GM23338 (cell line): ENCODE results near the gene OLFM1. TPM values are rescaled to one million over a fixed set of nuclear protein-coding genes. Genes with fewer than 3 reads are reported as not detected.

Source experiments
- ATAC-seq: fragments of 200-7000 bp; cut with Tn5 transposase; 3 replicates; pipeline ENCODE4 v1.9.1; 2020
- DNase-seq: peaks from one replicate; pipeline ENCODE4 v3.0.0-alpha.2; 2015; ENCODE audit warnings: low spot score
- H2AFZ ChIP-seq: fragments of 200-600 bp; sonication (generic); 2 replicates; pipeline ENCODE4 v1.8.0; 2016; ENCODE audit warnings: antibody characterized with exemption, mild to moderate bottlenecking, moderate library complexity
- H3F3A ChIP-seq: fragments of 200-600 bp; sonication (generic); replicated peaks from 2 replicates; pipeline ENCODE4 v1.8.0; 2017; ENCODE audit warnings: antibody characterized with exemption, mixed run types, low read depth
- H3K27ac ChIP-seq: fragments of 200-600 bp; sonication (generic); 2 replicates; pipeline ENCODE4 v1.6.1; 2016; ENCODE audit warnings: low read depth
- H3K27me3 ChIP-seq: fragments of 200-600 bp; sonication (generic); 2 replicates; pipeline ENCODE4 v1.8.0; 2016; ENCODE audit warnings: mild to moderate bottlenecking, mixed run types, moderate library complexity; ENCODE audit not compliant: insufficient read depth
- H3K36me3 ChIP-seq: fragments of 200-600 bp; sonication (generic); 2 replicates; pipeline ENCODE4 v1.8.0; 2016; ENCODE audit warnings: mild to moderate bottlenecking; ENCODE audit not compliant: insufficient read depth
- H3K4me1 ChIP-seq: fragments of 200-600 bp; sonication (generic); 2 replicates; pipeline ENCODE4 v1.8.0; 2016; ENCODE audit warnings: mild to moderate bottlenecking, moderate library complexity; ENCODE audit not compliant: insufficient read depth
- H3K4me2 ChIP-seq: fragments of 200-600 bp; sonication (generic); 2 replicates; pipeline ENCODE4 v1.7.1; 2017; ENCODE audit warnings: mixed run types
- H3K4me3 ChIP-seq: fragments of 200-600 bp; sonication (generic); 2 replicates; pipeline ENCODE4 v1.6.1; 2016; ENCODE audit warnings: mixed run types
- H3K79me2 ChIP-seq: fragments of 200-600 bp; sonication (generic); replicated peaks from 2 replicates; pipeline ENCODE4 v1.8.0; 2017; ENCODE audit warnings: mild to moderate bottlenecking; ENCODE audit not compliant: insufficient read depth
- H3K9me2 ChIP-seq: fragments of 200-600 bp; sonication (generic); 2 replicates; pipeline ENCODE4 v1.8.0; 2017; ENCODE audit not compliant: insufficient read depth
- H4K20me1 ChIP-seq: fragments of 200-600 bp; sonication (generic); replicated peaks from 2 replicates; pipeline ENCODE4 v1.8.0; 2017; ENCODE audit warnings: mild to moderate bottlenecking; ENCODE audit not compliant: insufficient read depth
- H3K27ac Mint-ChIP-seq: 2 replicates; pipeline ENCODE4 v1.8.0; 2020; ENCODE audit warnings: inconsistent platforms, mild to moderate bottlenecking, moderate library complexity, mixed read lengths
- H3K27me3 Mint-ChIP-seq: 3 replicates; pipeline ENCODE4 v1.8.0; 2022; ENCODE audit warnings: low read depth, mild to moderate bottlenecking, moderate library complexity, mixed read lengths, inconsistent platforms; ENCODE audit not compliant: insufficient read depth, poor library complexity
- H3K36me3 Mint-ChIP-seq: 3 replicates; pipeline ENCODE4 v1.8.0; 2021; ENCODE audit warnings: low read depth, mild to moderate bottlenecking, inconsistent platforms, moderate library complexity, mixed read lengths
- H3K4me1 Mint-ChIP-seq: 3 replicates; pipeline ENCODE4 v1.8.0; 2020; ENCODE audit warnings: mild to moderate bottlenecking, inconsistent platforms, mixed read lengths
- H3K4me3 Mint-ChIP-seq: 3 replicates; pipeline ENCODE4 v1.8.0; 2021; ENCODE audit warnings: moderate library complexity, mild to moderate bottlenecking, inconsistent platforms, mixed read lengths
- H3K9me3 Mint-ChIP-seq: 3 replicates; pipeline ENCODE4 v1.8.0; 2020; ENCODE audit warnings: moderate library complexity, mild to moderate bottlenecking, inconsistent platforms, mixed read lengths
- CREB1 ChIP-seq: fragments of 250-450 bp; sonication (Bioruptor Pico); IDR thresholded peaks from 2 replicates; pipeline ENCODE4 v1.5.0; 2020; ENCODE audit warnings: low read depth, mild to moderate bottlenecking, moderate library complexity
- CTCF ChIP-seq, 2 experiments: fragments of 200-600 bp in 1 of 2; sonication (generic) in 1 of 2; conservative IDR thresholded peaks; 2 replicates each; pipeline versions ENCODE4 v1.5.1 to v1.6.1; 2016 to 2017; ENCODE audit warnings: antibody characterized with exemption in 2 of 2, low read depth in 2 of 2, mild to moderate bottlenecking in 2 of 2, moderate library complexity in 1 of 2
- ETS1 ChIP-seq: IDR thresholded peaks from 2 replicates; pipeline ENCODE4 v1.6.1; 2016; ENCODE audit warnings: antibody characterized with exemption
- EZH2 ChIP-seq: fragments of 200-600 bp; sonication (generic); IDR thresholded peaks from one replicate; pipeline ENCODE4 v1.8.0; 2017; ENCODE audit warnings: antibody characterized with exemption, mild to moderate bottlenecking, low read depth; ENCODE audit not compliant: unreplicated experiment
- EZH2phosphoT487 ChIP-seq: fragments of 200-600 bp; sonication (generic); IDR thresholded peaks from one replicate; pipeline ENCODE4 v1.8.1; 2018; ENCODE audit warnings: antibody characterized with exemption; ENCODE audit not compliant: unreplicated experiment
- JUNB ChIP-seq: IDR thresholded peaks from one replicate; pipeline ENCODE4 v1.6.1; 2016; ENCODE audit warnings: antibody characterized with exemption; ENCODE audit not compliant: unreplicated experiment
- NANOG ChIP-seq: IDR thresholded peaks from 2 replicates; pipeline ENCODE4 v1.6.1; 2016; ENCODE audit warnings: antibody characterized with exemption, borderline replicate concordance
- POLR2AphosphoS5 ChIP-seq: IDR thresholded peaks from 2 replicates; pipeline ENCODE4 v1.6.1; 2016; ENCODE audit warnings: antibody characterized with exemption, low read depth
- REST ChIP-seq: IDR thresholded peaks from one replicate; pipeline ENCODE4 v1.6.1; 2018; ENCODE audit warnings: antibody characterized with exemption; ENCODE audit not compliant: unreplicated experiment
- STAT1 ChIP-seq: IDR thresholded peaks from one replicate; pipeline ENCODE4 v1.6.1; 2016; ENCODE audit warnings: antibody characterized with exemption; ENCODE audit not compliant: unreplicated experiment
- ZNF114 ChIP-seq: fragments of 250-450 bp; sonication (Bioruptor Pico); IDR thresholded peaks from 2 replicates; pipeline ENCODE4 v1.5.0; 2020; ENCODE audit warnings: mild to moderate bottlenecking, moderate library complexity
- ZNF331 ChIP-seq: fragments of 250-450 bp; sonication (Bioruptor Pico); IDR thresholded peaks from 2 replicates; pipeline ENCODE4 v1.5.0; 2020; ENCODE audit warnings: low read depth, mild to moderate bottlenecking, moderate library complexity
- ZNF462 ChIP-seq: fragments of 250-450 bp; sonication (Bioruptor Pico); IDR thresholded peaks from 2 replicates; pipeline ENCODE4 v1.5.0; 2020; ENCODE audit warnings: mild to moderate bottlenecking, moderate library complexity
- polyA plus RNA-seq: library from polyadenylated mRNA; unstranded; fragments of >200 nt; fragmentation: Nextera tagmentation; extraction: Ambion mirVana; gene quantifications from 2 replicates; pipeline ENCODE4 v1.2.1, GENCODE V29; 2016
- total RNA-seq: library from RNA; depleted of rRNA; stranded (reverse); fragments of >200 nt; shearing (Covaris generic); gene quantifications from 2 replicates; pipeline ENCODE4 v1.2.3, GENCODE V29; 2014

The OLFM1 gene
- total and polyA plus RNA-seq, 2 experiments from 2014 or later = 20.6 to 40.1 TPM

- Histone ChIP-seq H3K4me2 (no peak overlapping the region), H3K9me2 (no peaks in the 10 kb centered on the region), H3K27me3 (no peaks in the 10 kb centered on the region), H3K79me2 (no peaks in the 10 kb centered on the region), H3K4me3 (no peak overlapping the region), H3K27ac (no peak overlapping the region), H3F3A (no peaks in the 10 kb centered on the region), H4K20me1 (no peaks in the 10 kb centered on the region), H3K36me3 (no peaks in the 10 kb centered on the region), H3K4me1 (peaks cover 9% of the 10 kb centered on the region; the same call in 1 of the 2 replicates), H2AFZ (no peak overlapping the region)
- Mint-ChIP-seq H3K36me3 (peaks cover 4% of the 10 kb centered on the region; the same call in 1 of the 3 replicates), H3K27me3 (peaks cover 8% of the 10 kb centered on the region), H3K27ac (no peak overlapping the region), H3K9me3 (no peaks in the 10 kb centered on the region; the same call in 2 of the 3 replicates), H3K4me3 (no peak overlapping the region), H3K4me1 (peaks cover 25% of the 10 kb centered on the region)
- ATAC-seq (peak; percentile 53), DNase-seq (peak; percentile 35)
- no peak for TF ChIP-seq ZNF331 (CRISPR knock-in tag)
- no peak for TF ChIP-seq ZNF462 (CRISPR knock-in tag)
- TF ChIP-seq POLR2AphosphoS5 = no peak
- no peak for TF ChIP-seq EZH2
- no peak for TF ChIP-seq NANOG
- TF ChIP-seq ZNF114 (CRISPR knock-in tag) = no peak
- TF ChIP-seq CTCF (conservative IDR thresholded peaks at IDR 0.05; ENCODE audit: low read depth in 2 of 2) = no peak
- TF ChIP-seq ETS1 = no peak
- TF ChIP-seq JUNB = no peak
- TF ChIP-seq REST = no peak
- TF ChIP-seq EZH2phosphoT487 = no peak
- TF ChIP-seq CREB1 (CRISPR knock-in tag) = no peak
- TF ChIP-seq STAT1 = no peak
Observed at GRCh38 chr9:135105938-135106491, 18.5 kb downstream of the OLFM1 start.
